BJ (cell line): ENCODE measurements around the gene MCM7. TPM values are rescaled to one million over a fixed set of nuclear protein-coding genes. Genes with fewer than 3 reads are reported as not detected.
A peak's percentile ranks its signal among the peaks of the same experiment; 100 is the strongest.

Experiments
- CTCF ChIA-PET: fragments of 350-600 bp; formaldehyde crosslinking; extraction: SDS; loops from one replicate; lab custom pipeline; 2021; ENCODE audit warnings: antibody characterized with exemption, inconsistent platforms; lab: Yijun Ruan, JAX
- POLR2A ChIA-PET: fragments of 300-600 bp; sonication (Branson Sonifier 250); formaldehyde crosslinking; extraction: SDS; loops from one replicate; lab custom pipeline; 2021; ENCODE audit warnings: antibody characterized with exemption; lab: Charles Lee
- DNase-seq: peaks from one replicate; pipeline ENCODE4 v3.0.0-alpha.2; 2011; ENCODE audit warnings: low read depth
- H3K27me3 ChIP-seq: 2 replicates; pipeline ENCODE4 v1.6.0; 2011; ENCODE audit warnings: low read length; ENCODE audit not compliant: control insufficient read depth, insufficient read depth
- H3K36me3 ChIP-seq: 2 replicates; pipeline ENCODE4 v1.5.1; 2011; ENCODE audit warnings: low read length; ENCODE audit not compliant: control insufficient read depth, insufficient read depth
- H3K4me3 ChIP-seq: 2 replicates; pipeline ENCODE4 v1.5.1; 2011; ENCODE audit warnings: low read depth, mild to moderate bottlenecking, control low read depth, low read length
- CTCF ChIP-seq: IDR thresholded peaks from 2 replicates; pipeline ENCODE4 v1.5.1; 2011; ENCODE audit warnings: low read depth, mild to moderate bottlenecking, control low read depth, inconsistent platforms, low read length, moderate library complexity; ENCODE audit not compliant: insufficient read depth
- polyA plus RNA-seq: library from polyadenylated mRNA; depleted of rRNA; stranded (reverse); fragments of >200 nt; gene quantifications from 2 replicates; pipeline ENCODE4 v1.2.3, GENCODE V29; 2011

The MCM7 gene
- polyA plus RNA-seq, 1 experiment, result 89.0 TPM

- ChIA-PET POLR2A (interaction anchor here (0.5 kb wide), 1 partner anchor 96 kb away, joined by 22 read pairs; no protein-coding TSS in a partner anchor), CTCF (interaction anchor here (0.6 to 1.3 kb wide), 3 partner anchors 10 to 355 kb away, joined by 3 to 6 read pairs (median 3); no protein-coding TSS in a partner anchor)
- DNase-seq, result no peak
- Histone ChIP-seq H3K36me3 (peaks cover 34% of the 10 kb centered on the region), H3K27me3 (no peaks in the 10 kb centered on the region), H3K4me3 (peak overlapping the region; percentile 89)
- TF ChIP-seq CTCF, result no peak
Measured at GRCh38 chr7:100089458-100090196, 11.6 kb downstream of the MCM7 start.

- no peaks in the 10 kb centered on the region for H3K27me3 ChIP-seq
- no peak for TF ChIP-seq CTCF
- peak within 1 kb of the TSS; percentile 89 for H3K4me3 ChIP-seq
- CTCF ChIA-PET, result interaction anchor here (0.8 to 1.3 kb wide), 4 partner anchors 11 to 90 kb away, joined by 3 to 6 read pairs (median 4); no protein-coding TSS in a partner anchor
- peaks cover 30% of the 10 kb centered on the region for H3K36me3 ChIP-seq
- POLR2A ChIA-PET, result interaction anchor here (0.6 to 0.8 kb wide), 2 partner anchors 12 to 89 kb away, joined by 3 to 8 read pairs; partner anchors contain the start of gene STAG3
- DNase-seq, result no peak
Measured at GRCh38 chr7:100088621-100089457, 12.4 kb downstream of the MCM7 start, which contains the start of gene COPS6. COPS6 (plus strand) TSS chr7:100088969; CDS start chr7:100088991, 22 bp downstream.

- no peak for DNase-seq
- ChIA-PET CTCF (interaction anchor here (0.8 to 1.2 kb wide), 2 partner anchors 11 to 14 kb away, joined by 3 to 4 read pairs; no protein-coding TSS in a partner anchor), POLR2A (interaction anchor here (0.6 to 0.8 kb wide), 2 partner anchors 12 to 89 kb away, joined by 3 to 8 read pairs; partner anchors contain the start of gene STAG3)
- Histone ChIP-seq H3K36me3 (peaks cover 23% of the 10 kb centered on the region), H3K4me3 (peak overlapping the region; percentile 89), H3K27me3 (no peaks in the 10 kb centered on the region)
- no peak for TF ChIP-seq CTCF
Measured at GRCh38 chr7:100088095-100088620, 13.0 kb downstream of the MCM7 start.

- TF ChIP-seq CTCF, result no peak
- Histone ChIP-seq H3K4me3 (no peak overlapping the region), H3K27me3 (no peaks in the 10 kb centered on the region), H3K36me3 (peaks cover 16% of the 10 kb centered on the region)
- ChIA-PET CTCF (interaction anchor here (1.0 kb wide), 1 partner anchor 41 kb away, joined by 4 read pairs; no protein-coding TSS in a partner anchor), POLR2A (interaction anchor here (0.6 to 0.8 kb wide), 4 partner anchors 13 to 1488 kb away, joined by 3 to 12 read pairs (median 3); partner anchors contain the start of gene AP4M1)
- DNase-seq, result peak; percentile 97
Measured at GRCh38 chr7:100087055-100087750, 14.0 kb downstream of the MCM7 start.
